H1 (cell line): Measurements from ENCODE around the gene AP3S1. TPM values are rescaled to one million over a fixed set of nuclear protein-coding genes. Genes with fewer than 3 reads are reported as not detected.

Source experiments
- CTCF ChIA-PET: fragments of 300-600 bp; sonication (Branson Sonifier 250); formaldehyde crosslinking; loops from one replicate; lab custom pipeline; 2021; ENCODE audit not compliant: partially characterized antibody; lab: Charles Lee
- POLR2A ChIA-PET: fragments of 300-600 bp; sonication (Branson Sonifier 250); formaldehyde crosslinking; loops from one replicate; lab custom pipeline; 2021; ENCODE audit warnings: inconsistent platforms; ENCODE audit not compliant: partially characterized antibody; lab: Charles Lee
- DNase-seq, 2 experiments: peaks; one replicate each; pipeline versions ENCODE4 v3.0.0 to v3.0.0-alpha.2; 2010 to 2022; ENCODE audit warnings: low spot score in 2 of 2, low read depth in 1 of 2, mixed read lengths in 1 of 2
- FAIRE-seq: peaks from 2 replicates; lab custom pipeline; 2011; peaks lifted over from hg19 to GRCh38; lab: Jason Lieb, UNC
- H2AFZ ChIP-seq: 2 replicates; pipeline ENCODE4 v1.8.1; 2012; ENCODE audit warnings: low read length, inconsistent platforms
- H2AK5ac ChIP-seq: 2 replicates; pipeline ENCODE4 v1.6.1; 2013; ENCODE audit warnings: low read depth, low read length
- H2BK120ac ChIP-seq: replicated peaks from 2 replicates; pipeline ENCODE3; 2013; ENCODE audit warnings: low read depth, low read length, inconsistent platforms
- H2BK12ac ChIP-seq: 2 replicates; pipeline ENCODE4 v1.6.1; 2013; ENCODE audit warnings: low read depth, low read length
- H2BK15ac ChIP-seq: 2 replicates; pipeline ENCODE4 v1.6.1; 2013; ENCODE audit warnings: low read length
- H2BK20ac ChIP-seq: 2 replicates; pipeline ENCODE4 v1.6.1; 2013; ENCODE audit warnings: low read length
- H2BK5ac ChIP-seq: 2 replicates; pipeline ENCODE4 v1.6.1; 2013; ENCODE audit warnings: low read depth, low read length
- H3K14ac ChIP-seq: 2 replicates; pipeline ENCODE4 v1.6.1; 2013; ENCODE audit warnings: inconsistent platforms; ENCODE audit not compliant: insufficient read length
- H3K18ac ChIP-seq: 2 replicates; pipeline ENCODE4 v1.6.1; 2013; ENCODE audit warnings: low read length; ENCODE audit errors: extremely low read depth
- H3K23ac ChIP-seq: 2 replicates; pipeline ENCODE4 v1.6.1; 2013; ENCODE audit warnings: inconsistent platforms; ENCODE audit not compliant: insufficient read length
- H3K23me2 ChIP-seq: 2 replicates; pipeline ENCODE4 v1.6.1; 2013; ENCODE audit warnings: low read depth, low read length
- H3K27ac ChIP-seq: 2 replicates; pipeline ENCODE4 v1.6.1; 2011; ENCODE audit warnings: low read depth, low read length, inconsistent platforms
- H3K27me3 ChIP-seq, 4 experiments: replicated peaks in 1 of 4; 1 replicate in 1 of 4; 2 replicates in 3 of 4; pipeline versions ENCODE4 v1.6.1 to v1.8.1; 2011 to 2013; ENCODE audit warnings: low read length in 3 of 4, mild to moderate bottlenecking in 3 of 4, inconsistent platforms in 2 of 4, mixed read lengths in 2 of 4, moderate library complexity in 1 of 4; ENCODE audit not compliant: control insufficient read depth in 3 of 4, insufficient read depth in 3 of 4; ENCODE audit errors: extremely low read depth in 1 of 4
- H3K36me3 ChIP-seq, 4 experiments: 2 replicates each; pipeline versions ENCODE4 v1.6.1 to v1.8.1; 2011 to 2013; ENCODE audit warnings: mild to moderate bottlenecking in 4 of 4, low read length in 3 of 4, moderate library complexity in 2 of 4, control low read depth in 1 of 4, inconsistent platforms in 1 of 4; ENCODE audit not compliant: insufficient read depth in 4 of 4, control insufficient read depth in 2 of 4
- H3K4ac ChIP-seq: replicated peaks from 2 replicates; pipeline ENCODE3; 2013; ENCODE audit warnings: low read length, low read depth, mixed read lengths, inconsistent platforms; ENCODE audit not compliant: insufficient read length
- H3K4me1 ChIP-seq, 4 experiments: replicated peaks in 1 of 4; 1 replicate in 1 of 4; 2 replicates in 3 of 4; pipeline versions ENCODE4 v1.6.1 to v1.8.1; 2011 to 2013; ENCODE audit warnings: low read length in 3 of 4, inconsistent platforms in 2 of 4, mixed read lengths in 1 of 4; ENCODE audit not compliant: insufficient read depth in 4 of 4, control insufficient read depth in 3 of 4
- H3K4me2 ChIP-seq, 2 experiments: 2 replicates each; pipeline versions ENCODE4 v1.6.1 to v1.8.1; 2011 to 2013; ENCODE audit warnings: low read depth in 2 of 2, low read length in 2 of 2, control low read depth in 1 of 2, inconsistent platforms in 1 of 2, mild to moderate bottlenecking in 1 of 2; ENCODE audit not compliant: insufficient read depth in 1 of 2
- H3K4me3 ChIP-seq, 4 experiments: fragments of 200-600, 300-600 bp in 1 of 4; sonication (generic), shearing (Covaris generic), sonication (Bioruptor Twin) in 1 of 4; 2 replicates each; pipeline versions ENCODE4 v1.5.1 to v1.8.1; 2011 to 2016; ENCODE audit warnings: low read length in 4 of 4, low read depth in 3 of 4, control low read depth in 2 of 4, inconsistent platforms in 2 of 4, mild to moderate bottlenecking in 2 of 4, mixed read lengths in 1 of 4, moderate library complexity in 1 of 4; ENCODE audit not compliant: insufficient read depth in 2 of 4; ENCODE audit errors: extremely low read depth in 1 of 4
- H3K56ac ChIP-seq: replicated peaks from 2 replicates; pipeline ENCODE3; 2013; ENCODE audit warnings: low read depth, mild to moderate bottlenecking, mixed read lengths, low read length, inconsistent platforms; ENCODE audit not compliant: insufficient read length
- H3K79me1 ChIP-seq: 2 replicates; pipeline ENCODE4 v1.6.1; 2013; ENCODE audit warnings: low read depth, low read length, control low read depth
- H3K79me2 ChIP-seq, 2 experiments: 2 replicates each; pipeline versions ENCODE4 v1.6.1 to v1.8.1; 2012 to 2013; ENCODE audit warnings: low read length in 2 of 2, mild to moderate bottlenecking in 2 of 2, inconsistent platforms in 1 of 2; ENCODE audit not compliant: insufficient read depth in 2 of 2, control insufficient read depth in 1 of 2
- H3K9ac ChIP-seq, 4 experiments: replicated peaks in 1 of 4; 1 replicate in 1 of 4; 2 replicates in 3 of 4; pipeline versions ENCODE4 v1.6.1 to v1.8.1; 2011 to 2013; ENCODE audit warnings: low read depth in 3 of 4, low read length in 3 of 4, control low read depth in 2 of 4, mild to moderate bottlenecking in 2 of 4, moderate library complexity in 2 of 4, inconsistent platforms in 1 of 4; ENCODE audit errors: extremely low read depth in 1 of 4
- H3K9me3 ChIP-seq, 2 experiments: 2 replicates each; pipeline versions ENCODE4 v1.6.1 to v1.8.1; 2012 to 2013; ENCODE audit warnings: mild to moderate bottlenecking in 2 of 2, moderate library complexity in 2 of 2, control low read depth in 1 of 2, inconsistent platforms in 1 of 2, low read depth in 1 of 2, low read length in 1 of 2, mixed read lengths in 1 of 2; ENCODE audit not compliant: insufficient read depth in 2 of 2
- H4K20me1 ChIP-seq, 2 experiments: replicated peaks in 1 of 2; 2 replicates each; pipeline versions ENCODE3 to v1.8.1; 2011 to 2013; ENCODE audit warnings: inconsistent platforms in 2 of 2, low read length in 2 of 2, mild to moderate bottlenecking in 1 of 2; ENCODE audit not compliant: insufficient read depth in 2 of 2, control insufficient read depth in 1 of 2
- H4K5ac ChIP-seq: 2 replicates; pipeline ENCODE4 v1.6.1; 2013; ENCODE audit warnings: low read length, low read depth, mixed read lengths, inconsistent platforms; ENCODE audit not compliant: insufficient read length
- H4K8ac ChIP-seq: 2 replicates; pipeline ENCODE4 v1.8.0; 2013; ENCODE audit warnings: mild to moderate bottlenecking, moderate library complexity, low read length, inconsistent platforms; ENCODE audit not compliant: insufficient read depth; ENCODE audit errors: extremely low read depth
- H4K91ac ChIP-seq: replicated peaks from 2 replicates; pipeline ENCODE3; 2013; ENCODE audit warnings: low read length, mixed read lengths, inconsistent platforms; ENCODE audit not compliant: insufficient read length
- CBX5 ChIP-seq: fragments of 300-800, 300-1000 bp; sonication (generic); IDR thresholded peaks from 2 replicates; pipeline ENCODE4 v1.7.1; 2016; ENCODE audit warnings: antibody characterized with exemption, low read length, low read depth
- CHD1 ChIP-seq: IDR thresholded peaks from 2 replicates; pipeline ENCODE4 v1.6.1; 2012; ENCODE audit warnings: low read depth, low read length, improper control_type of control experiment
- CTCF ChIP-seq, 3 experiments: IDR thresholded peaks; 1 replicate in 2 of 3; 2 replicates in 1 of 3; pipeline versions ENCODE4 v1.5.1 to v1.6.1; 2011; ENCODE audit warnings: low read length in 3 of 3, mild to moderate bottlenecking in 3 of 3, inconsistent platforms in 2 of 3, low read depth in 1 of 3, moderate library complexity in 1 of 3; ENCODE audit not compliant: insufficient read depth in 1 of 3; ENCODE audit errors: control extremely low read depth in 1 of 3
- RAD21 ChIP-seq, 2 experiments: IDR thresholded peaks in 1 of 2; conservative IDR thresholded peaks in 1 of 2; 2 replicates each; pipeline ENCODE4 v1.6.1; 2011; ENCODE audit warnings: low read depth in 2 of 2, low read length in 2 of 2, improper control_type of control experiment in 1 of 2, inconsistent platforms in 1 of 2, mild to moderate bottlenecking in 1 of 2, moderate library complexity in 1 of 2
- TCF12 ChIP-seq: IDR thresholded peaks from 2 replicates; pipeline ENCODE4 v1.6.1; 2011; ENCODE audit warnings: low read depth, mild to moderate bottlenecking, low read length
- WGBS, 2 experiments: shearing (Covaris generic) in 1 of 2; methylation state at CpG; one replicate each; pipeline versions ENCODE4 v1.1.6 to v1.1.7; 2013 to 2015; ENCODE audit warnings: low lambda C conversion rate in 2 of 2, mixed read lengths in 2 of 2, inconsistent platforms in 1 of 2, low coverage in 1 of 2, missing lambda C conversion rate in 1 of 2; ENCODE audit not compliant: insufficient replicate concordance in 2 of 2, insufficient coverage in 1 of 2, insufficient read length in 1 of 2; ENCODE audit errors: extremely low coverage in 1 of 2, missing lambda C conversion rate in 1 of 2; 5-methylcytosine and 5-hydroxymethylcytosine counted together
- polyA plus RNA-seq, 7 experiments: library from polyadenylated mRNA; depleted of rRNA in 3 of 7; stranded (reverse) in 5 of 7; unstranded in 2 of 7; fragments of >200 nt in 5 of 7; fragments of 200-250 nt in 2 of 7; gene quantifications; 1 replicate in 5 of 7; 2 replicates in 1 of 7; 4 replicates in 1 of 7; pipeline versions ENCODE4 v1.2.1 to v1.2.3, GENCODE V29; 2011 to 2013; ENCODE audit warnings: missing spikeins in 2 of 7, mixed read lengths in 2 of 7
- total RNA-seq: library from RNA; stranded (reverse); fragmentation: NEBNext Ultra II Directional; extraction: Animal tissue kit (Norgen Biotek cat#: 25700); gene quantifications from 2 replicates; pipeline ENCODE4 v1.2.1, GENCODE V29; 2021

Gene AP3S1
- total and polyA plus RNA-seq, 2 of the 8 experiments (the other 6 are each of a cell fraction or from before 2014, with no cell fraction given) = 26.6 to 72.7 TPM

DNA sequence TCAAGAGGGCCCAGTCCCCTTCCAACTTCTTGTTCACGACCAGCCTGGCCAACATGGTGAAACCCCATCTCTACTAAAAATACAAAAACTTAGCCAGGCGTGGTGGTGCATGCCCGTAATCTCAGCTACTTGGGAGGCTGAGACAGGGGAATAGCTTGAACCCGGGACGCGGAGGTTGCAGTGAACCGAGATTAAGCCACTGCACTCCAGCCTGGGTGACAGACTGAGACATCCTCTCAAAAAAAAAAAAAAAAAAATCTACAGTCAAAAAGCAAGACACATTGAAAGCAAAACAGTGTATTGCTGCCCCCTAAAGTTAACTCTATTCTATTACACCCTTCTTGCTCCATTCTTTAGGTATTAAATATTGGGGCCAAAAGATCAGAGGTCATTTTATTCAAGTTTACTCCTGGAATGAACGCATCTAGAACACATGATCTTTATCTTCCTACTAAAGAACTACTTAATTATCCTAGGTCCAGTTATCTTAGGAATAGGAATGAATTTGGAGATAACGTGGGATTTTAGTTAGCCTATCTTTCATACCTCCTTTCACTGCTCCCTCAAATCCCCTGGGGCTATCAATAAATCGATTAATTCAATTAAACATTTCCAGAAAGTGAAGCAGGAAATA is 2.7 kb upstream of the AP3S1 start:
- peak overlapping the region in 1 of 4 experiments; percentile 82; a peak in 2 of 8 replicates for H3K4me3 ChIP-seq
- H2BK5ac ChIP-seq = no peak overlapping the region
- no peaks in the 10 kb centered on the region for H3K27me3 ChIP-seq
- H3K56ac ChIP-seq = no peak overlapping the region
- H3K9me3 ChIP-seq = no peaks in the 10 kb centered on the region
- peaks cover 0 to 3% (median 1%) of the 10 kb centered on the region in 4 experiments; a peak in 2 of 7 replicates for H3K4me1 ChIP-seq
- POLR2A ChIA-PET = interaction anchor here (1.4 to 3.5 kb wide), 3 partner anchors 20 to 214 kb away, joined by 3 to 11 read pairs (median 11); partner anchors contain the start of genes CDO1 and TMED7
- H3K4me2 ChIP-seq = peak overlapping the region in 1 of 2 experiments; percentile 32; a peak in 1 of 4 replicates
- CTCF ChIA-PET = interaction anchor here (0.6 to 3.4 kb wide), 29 partner anchors 10 to 533 kb away, joined by 3 to 26 read pairs (median 3); partner anchors contain the start of gene CDO1
- no peak overlapping the region for H2BK12ac ChIP-seq
- 74% methylated on average over 10 of the region's 10 CpGs; no CpG with 5 or more reads in 1 of the 2 experiments for whole genome bisulfite sequencing, 2 experiments
- no peak overlapping the region for H3K9ac ChIP-seq
- no peak overlapping the region for H4K91ac ChIP-seq
- no peak overlapping the region for H3K14ac ChIP-seq
- H3K36me3 ChIP-seq = peaks cover 2 to 29% (median 20%) of the 10 kb centered on the region in 4 experiments; a peak in 6 of 8 replicates
- no peak for FAIRE-seq
- no peak overlapping the region for H4K8ac ChIP-seq
- no peak overlapping the region for H2BK15ac ChIP-seq
- no peak overlapping the region for H3K27ac ChIP-seq
- no peak overlapping the region for H2AK5ac ChIP-seq
- H3K79me2 ChIP-seq = peaks cover 3 to 59% of the 10 kb centered on the region in 2 experiments; a peak in 3 of 4 replicates
- no peak overlapping the region for H3K4ac ChIP-seq
- H3K18ac ChIP-seq = no peak overlapping the region
- H2BK20ac ChIP-seq = no peak overlapping the region
- H2AFZ ChIP-seq = no peak overlapping the region
- H4K20me1 ChIP-seq = peaks cover 7 to 12% of the 10 kb centered on the region in 2 experiments
- peaks cover 5% of the 10 kb centered on the region; the same call in 1 of the 2 replicates for H3K23me2 ChIP-seq
- no peak overlapping the region for H4K5ac ChIP-seq
- 0 out of 2 replicates have a peak, but pooled peaks cover 2% of the 10 kb centered on the region for H3K79me1 ChIP-seq
- no peak overlapping the region for H3K23ac ChIP-seq
- DNase-seq = no peak
- no peak for TF ChIP-seq TCF12
- TF ChIP-seq CHD1 = no peak
- peak in 2 of 3 experiments; percentile 24 to 48; a peak in 2 of 4 replicates for TF ChIP-seq CTCF (IDR thresholded peaks at IDR 0.05; ENCODE audit: control extremely low read depth in 1 of 3, insufficient read depth in 1 of 3, low read depth in 1 of 3, low read length in 3 of 3)
- no peak for TF ChIP-seq CBX5
- peak; percentile 58 to 62 for TF ChIP-seq RAD21 (IDR thresholded peaks at IDR 0.05 in 1 of 2, conservative IDR thresholded peaks at IDR 0.05 in 1 of 2; ENCODE audit: low read depth in 2 of 2, low read length in 2 of 2)
- H2BK120ac ChIP-seq = no peak overlapping the region
